ENCODE data around the gene OSBPL5. TPM values are rescaled to one million over a fixed set of nuclear protein-coding genes. Genes with fewer than 3 reads are reported as not detected.

OSBPL5 gene
- total RNA-seq, 4 donors from 2014 or later: 59.6 to 119 (median 71.7) TPM

DNA sequence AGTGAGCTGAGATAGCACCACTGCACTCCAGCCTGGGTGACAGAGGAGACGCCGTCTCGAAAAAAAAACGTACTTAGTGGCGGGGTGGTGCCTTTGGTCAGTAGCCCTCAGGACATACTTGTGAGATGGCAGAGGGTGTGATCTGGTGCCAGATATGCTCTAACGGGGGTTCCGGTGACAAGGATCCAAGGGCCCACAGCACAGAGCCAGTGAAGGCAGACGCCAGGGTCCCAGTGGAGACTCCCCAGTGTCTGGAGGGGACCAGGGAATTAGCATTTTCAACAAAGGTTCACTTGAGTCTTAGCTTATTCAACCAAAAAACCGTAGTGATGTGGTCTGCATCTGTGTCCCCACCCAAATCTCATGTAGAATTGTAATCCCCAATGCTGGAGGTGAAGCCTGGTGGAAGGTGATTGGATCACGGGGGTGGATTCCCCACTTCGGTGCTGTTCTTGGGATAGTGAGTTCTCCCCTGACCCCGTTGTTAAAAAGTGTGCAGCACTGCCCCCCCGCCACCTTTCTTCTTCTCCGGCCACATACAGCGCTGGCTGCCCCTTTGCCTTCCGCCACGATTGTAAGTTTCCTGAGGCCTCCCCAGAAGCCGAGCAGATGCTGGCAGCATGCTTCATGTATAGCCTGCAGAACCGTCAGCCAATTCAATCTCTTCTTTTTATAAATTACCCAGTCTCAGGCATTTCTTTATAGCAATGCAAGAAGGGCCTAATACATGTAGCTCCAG, 26.6 kb upstream of the OSBPL5 start:
- Histone ChIP-seq H3K4me1 (no peaks in the 10 kb centered on the region), H3K4me3 (no peak overlapping the region), H3K9me3 (no peaks in the 10 kb centered on the region), H3K27me3 (peaks cover 0 to 13% (median 0%) of the 10 kb centered on the region in 4 donors), H3K36me3 (no peaks in the 10 kb centered on the region), H3K27ac (replicated peaks in 1 of 4) (no peak overlapping the region)
- WGBS: 92% methylated on average over 19 of the region's 19 CpGs
- TF ChIP-seq EP300 (IDR thresholded peaks at IDR 0.05) (no peak), POLR2A (IDR thresholded peaks at IDR 0.05; ENCODE audit: low read depth) (no peak)
- no peak for DNase-seq (ENCODE audit: extremely low spot score)
- intact Hi-C loops (cut with DNase I): no loop called here

DNA sequence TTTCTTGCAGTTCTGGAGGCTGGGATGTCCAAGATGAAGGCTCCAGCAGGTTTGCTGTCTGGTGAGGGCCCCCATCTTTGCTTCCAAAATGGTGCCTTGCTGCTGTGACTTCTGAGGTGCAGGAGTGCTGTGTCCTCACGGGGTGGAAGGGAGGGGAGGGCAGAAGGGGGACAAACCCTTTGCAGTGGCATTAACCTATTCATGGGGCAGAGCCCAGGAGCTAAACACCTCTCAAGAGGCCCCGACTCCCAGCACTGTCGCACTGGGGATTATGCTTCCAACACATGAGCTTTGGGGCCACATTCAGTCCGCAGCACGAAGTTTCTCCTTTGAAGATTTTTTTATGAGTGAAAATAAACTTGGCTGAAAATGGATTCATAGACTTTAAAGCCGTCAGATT, 25.5 kb upstream of the OSBPL5 start:
- Histone ChIP-seq H3K36me3 (no peaks in the 10 kb centered on the region), H3K4me3 (no peak overlapping the region), H3K9me3 (no peaks in the 10 kb centered on the region), H3K27ac (replicated peaks in 1 of 4) (no peak overlapping the region), H3K27me3 (peaks cover 0 to 2% (median 0%) of the 10 kb centered on the region in 4 donors), H3K4me1 (no peaks in the 10 kb centered on the region)
- TF ChIP-seq, protein P1, sequence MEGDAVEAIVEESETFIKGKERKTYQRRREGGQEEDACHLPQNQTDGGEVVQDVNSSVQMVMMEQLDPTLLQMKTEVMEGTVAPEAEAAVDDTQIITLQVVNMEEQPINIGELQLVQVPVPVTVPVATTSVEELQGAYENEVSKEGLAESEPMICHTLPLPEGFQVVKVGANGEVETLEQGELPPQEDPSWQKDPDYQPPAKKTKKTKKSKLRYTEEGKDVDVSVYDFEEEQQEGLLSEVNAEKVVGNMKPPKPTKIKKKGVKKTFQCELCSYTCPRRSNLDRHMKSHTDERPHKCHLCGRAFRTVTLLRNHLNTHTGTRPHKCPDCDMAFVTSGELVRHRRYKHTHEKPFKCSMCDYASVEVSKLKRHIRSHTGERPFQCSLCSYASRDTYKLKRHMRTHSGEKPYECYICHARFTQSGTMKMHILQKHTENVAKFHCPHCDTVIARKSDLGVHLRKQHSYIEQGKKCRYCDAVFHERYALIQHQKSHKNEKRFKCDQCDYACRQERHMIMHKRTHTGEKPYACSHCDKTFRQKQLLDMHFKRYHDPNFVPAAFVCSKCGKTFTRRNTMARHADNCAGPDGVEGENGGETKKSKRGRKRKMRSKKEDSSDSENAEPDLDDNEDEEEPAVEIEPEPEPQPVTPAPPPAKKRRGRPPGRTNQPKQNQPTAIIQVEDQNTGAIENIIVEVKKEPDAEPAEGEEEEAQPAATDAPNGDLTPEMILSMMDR (IDR thresholded peaks at IDR 0.05): no peak
- TF ChIP-seq EP300 (IDR thresholded peaks at IDR 0.05) (no peak), POLR2A (IDR thresholded peaks at IDR 0.05; ENCODE audit: low read depth) (no peak), POLR2AphosphoS5 (IDR thresholded peaks at IDR 0.05) (no peak)
- WGBS: 93% methylated on average over 6 of the region's 6 CpGs
- no peak for DNase-seq (ENCODE audit: extremely low spot score)
- intact Hi-C loops (cut with DNase I): no loop called here

DNA sequence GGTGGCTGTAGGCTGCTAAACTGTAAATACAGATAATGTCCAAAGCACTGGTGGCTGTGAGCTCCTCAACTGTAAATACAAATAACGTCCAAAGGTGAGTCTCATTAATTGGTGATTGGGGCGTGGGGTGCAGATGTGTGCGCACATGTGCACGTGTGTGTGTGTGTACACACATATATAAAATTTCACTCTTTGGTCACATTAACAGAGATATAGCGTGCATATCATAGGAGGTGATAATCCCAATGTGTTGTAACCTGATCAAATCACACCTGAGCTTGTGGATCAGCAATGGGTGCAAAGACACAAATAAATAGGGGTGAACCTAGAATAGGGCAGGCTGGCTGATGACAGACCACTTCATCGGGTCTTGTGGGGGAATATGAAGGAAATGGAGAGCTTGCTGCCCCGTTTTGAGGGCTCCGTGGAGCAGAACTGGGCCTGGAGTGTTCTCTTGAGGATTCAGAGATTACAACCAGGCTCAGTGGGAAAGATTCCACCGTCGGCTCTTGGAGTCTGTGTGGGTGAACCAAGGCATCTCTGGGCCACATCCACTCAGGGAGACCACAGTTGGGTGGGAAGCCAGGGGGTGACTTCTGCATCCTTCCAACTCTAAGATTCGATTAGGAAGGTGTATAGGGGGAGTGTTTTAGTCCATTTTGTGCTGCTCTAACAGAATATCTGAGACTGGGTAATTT, 24.9 kb upstream of the OSBPL5 start:
- Histone ChIP-seq H3K9me3 (no peaks in the 10 kb centered on the region), H3K27me3 (no peaks in the 10 kb centered on the region), H3K27ac (replicated peaks in 1 of 4) (no peak overlapping the region), H3K36me3 (no peaks in the 10 kb centered on the region), H3K4me1 (no peaks in the 10 kb centered on the region), H3K4me3 (no peak overlapping the region)
- TF ChIP-seq POLR2A (IDR thresholded peaks at IDR 0.05; ENCODE audit: low read depth) (no peak), POLR2AphosphoS5 (IDR thresholded peaks at IDR 0.05) (no peak), EP300 (IDR thresholded peaks at IDR 0.05) (no peak)
- TF ChIP-seq, protein P1 (IDR thresholded peaks at IDR 0.05): no peak
- intact Hi-C loops (cut with DNase I): no loop called here
- DNase-seq (ENCODE audit: extremely low spot score): no peak
- 87% methylated on average over 11 of the region's 11 CpGs for WGBS

DNA sequence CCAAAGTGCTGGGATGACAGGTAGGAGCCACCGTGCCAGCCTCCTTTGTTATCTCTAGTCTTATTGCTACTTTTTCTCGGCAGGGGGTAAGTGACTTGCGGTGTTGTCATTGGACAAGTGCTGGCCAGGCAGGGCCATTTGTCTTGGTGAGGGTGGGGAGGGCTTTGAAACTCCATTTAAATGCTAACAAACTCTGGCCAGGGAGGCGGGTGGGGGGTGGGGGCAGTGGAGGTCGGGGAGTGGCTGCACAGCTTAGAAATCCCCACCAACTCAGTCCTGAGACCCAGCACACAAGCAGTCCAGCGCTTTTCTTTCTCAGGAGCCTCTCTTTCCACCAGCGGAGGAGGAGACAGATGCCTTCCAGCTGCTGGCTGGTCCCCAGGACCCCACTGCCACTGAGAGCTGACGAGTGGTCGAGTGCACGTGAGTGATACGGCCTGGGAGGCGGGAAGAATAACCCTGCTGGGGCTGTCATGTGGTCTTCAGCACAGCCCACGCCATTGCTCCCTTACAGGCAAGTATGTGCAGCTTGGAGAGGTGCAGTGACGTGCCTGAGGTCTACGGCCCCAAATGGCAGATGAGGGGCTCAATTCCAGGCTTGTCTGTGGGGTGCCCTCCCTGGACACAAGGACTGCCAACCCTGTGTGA, 24.2 kb upstream of the OSBPL5 start:
- Histone ChIP-seq H3K27ac (replicated peaks in 1 of 4) (no peak overlapping the region), H3K4me1 (no peaks in the 10 kb centered on the region), H3K27me3 (no peaks in the 10 kb centered on the region), H3K4me3 (no peak overlapping the region), H3K9me3 (no peaks in the 10 kb centered on the region), H3K36me3 (no peaks in the 10 kb centered on the region)
- TF ChIP-seq POLR2A (IDR thresholded peaks at IDR 0.05; ENCODE audit: low read depth) (no peak), EP300 (IDR thresholded peaks at IDR 0.05) (no peak), POLR2AphosphoS5 (IDR thresholded peaks at IDR 0.05) (no peak)
- TF ChIP-seq, protein P1 (IDR thresholded peaks at IDR 0.05): no peak
- WGBS: 68% methylated on average over 6 of the region's 15 CpGs
- intact Hi-C loops (cut with DNase I): no loop called here
- no peak for DNase-seq (ENCODE audit: extremely low spot score)
